GM23338 (cell line): ENCODE measurements around the gene TUBB. TPM values are rescaled to one million over a fixed set of nuclear protein-coding genes. Genes with fewer than 3 reads are reported as not detected.

ENCODE experiments used
- ATAC-seq: fragments of 200-7000 bp; cut with Tn5 transposase; 3 replicates; pipeline ENCODE4 v1.9.1; 2020
- DNase-seq: peaks from one replicate; pipeline ENCODE4 v3.0.0-alpha.2; 2015; ENCODE audit warnings: low spot score
- H2AFZ ChIP-seq: fragments of 200-600 bp; sonication (generic); 2 replicates; pipeline ENCODE4 v1.8.0; 2016; ENCODE audit warnings: antibody characterized with exemption, mild to moderate bottlenecking, moderate library complexity
- H3F3A ChIP-seq: fragments of 200-600 bp; sonication (generic); replicated peaks from 2 replicates; pipeline ENCODE4 v1.8.0; 2017; ENCODE audit warnings: antibody characterized with exemption, mixed run types, low read depth
- H3K27ac ChIP-seq: fragments of 200-600 bp; sonication (generic); 2 replicates; pipeline ENCODE4 v1.6.1; 2016; ENCODE audit warnings: low read depth
- H3K27me3 ChIP-seq: fragments of 200-600 bp; sonication (generic); 2 replicates; pipeline ENCODE4 v1.8.0; 2016; ENCODE audit warnings: mild to moderate bottlenecking, mixed run types, moderate library complexity; ENCODE audit not compliant: insufficient read depth
- H3K36me3 ChIP-seq: fragments of 200-600 bp; sonication (generic); 2 replicates; pipeline ENCODE4 v1.8.0; 2016; ENCODE audit warnings: mild to moderate bottlenecking; ENCODE audit not compliant: insufficient read depth
- H3K4me1 ChIP-seq: fragments of 200-600 bp; sonication (generic); 2 replicates; pipeline ENCODE4 v1.8.0; 2016; ENCODE audit warnings: mild to moderate bottlenecking, moderate library complexity; ENCODE audit not compliant: insufficient read depth
- H3K4me2 ChIP-seq: fragments of 200-600 bp; sonication (generic); 2 replicates; pipeline ENCODE4 v1.7.1; 2017; ENCODE audit warnings: mixed run types
- H3K4me3 ChIP-seq: fragments of 200-600 bp; sonication (generic); 2 replicates; pipeline ENCODE4 v1.6.1; 2016; ENCODE audit warnings: mixed run types
- H3K79me2 ChIP-seq: fragments of 200-600 bp; sonication (generic); replicated peaks from 2 replicates; pipeline ENCODE4 v1.8.0; 2017; ENCODE audit warnings: mild to moderate bottlenecking; ENCODE audit not compliant: insufficient read depth
- H3K9me2 ChIP-seq: fragments of 200-600 bp; sonication (generic); 2 replicates; pipeline ENCODE4 v1.8.0; 2017; ENCODE audit not compliant: insufficient read depth
- H4K20me1 ChIP-seq: fragments of 200-600 bp; sonication (generic); replicated peaks from 2 replicates; pipeline ENCODE4 v1.8.0; 2017; ENCODE audit warnings: mild to moderate bottlenecking; ENCODE audit not compliant: insufficient read depth
- H3K27ac Mint-ChIP-seq: 2 replicates; pipeline ENCODE4 v1.8.0; 2020; ENCODE audit warnings: inconsistent platforms, mild to moderate bottlenecking, moderate library complexity, mixed read lengths
- H3K27me3 Mint-ChIP-seq: 3 replicates; pipeline ENCODE4 v1.8.0; 2022; ENCODE audit warnings: low read depth, mild to moderate bottlenecking, moderate library complexity, mixed read lengths, inconsistent platforms; ENCODE audit not compliant: insufficient read depth, poor library complexity
- H3K36me3 Mint-ChIP-seq: 3 replicates; pipeline ENCODE4 v1.8.0; 2021; ENCODE audit warnings: low read depth, mild to moderate bottlenecking, inconsistent platforms, moderate library complexity, mixed read lengths
- H3K4me1 Mint-ChIP-seq: 3 replicates; pipeline ENCODE4 v1.8.0; 2020; ENCODE audit warnings: mild to moderate bottlenecking, inconsistent platforms, mixed read lengths
- H3K4me3 Mint-ChIP-seq: 3 replicates; pipeline ENCODE4 v1.8.0; 2021; ENCODE audit warnings: moderate library complexity, mild to moderate bottlenecking, inconsistent platforms, mixed read lengths
- H3K9me3 Mint-ChIP-seq: 3 replicates; pipeline ENCODE4 v1.8.0; 2020; ENCODE audit warnings: moderate library complexity, mild to moderate bottlenecking, inconsistent platforms, mixed read lengths
- CREB1 ChIP-seq: fragments of 250-450 bp; sonication (Bioruptor Pico); IDR thresholded peaks from 2 replicates; pipeline ENCODE4 v1.5.0; 2020; ENCODE audit warnings: low read depth, mild to moderate bottlenecking, moderate library complexity
- ETS1 ChIP-seq: IDR thresholded peaks from 2 replicates; pipeline ENCODE4 v1.6.1; 2016; ENCODE audit warnings: antibody characterized with exemption
- STAT1 ChIP-seq: IDR thresholded peaks from one replicate; pipeline ENCODE4 v1.6.1; 2016; ENCODE audit warnings: antibody characterized with exemption; ENCODE audit not compliant: unreplicated experiment
- ZNF114 ChIP-seq: fragments of 250-450 bp; sonication (Bioruptor Pico); IDR thresholded peaks from 2 replicates; pipeline ENCODE4 v1.5.0; 2020; ENCODE audit warnings: mild to moderate bottlenecking, moderate library complexity
- ZNF331 ChIP-seq: fragments of 250-450 bp; sonication (Bioruptor Pico); IDR thresholded peaks from 2 replicates; pipeline ENCODE4 v1.5.0; 2020; ENCODE audit warnings: low read depth, mild to moderate bottlenecking, moderate library complexity
- ZNF462 ChIP-seq: fragments of 250-450 bp; sonication (Bioruptor Pico); IDR thresholded peaks from 2 replicates; pipeline ENCODE4 v1.5.0; 2020; ENCODE audit warnings: mild to moderate bottlenecking, moderate library complexity
- polyA plus RNA-seq: library from polyadenylated mRNA; unstranded; fragments of >200 nt; fragmentation: Nextera tagmentation; extraction: Ambion mirVana; gene quantifications from 2 replicates; pipeline ENCODE4 v1.2.1, GENCODE V29; 2016
- total RNA-seq: library from RNA; depleted of rRNA; stranded (reverse); fragments of >200 nt; shearing (Covaris generic); gene quantifications from 2 replicates; pipeline ENCODE4 v1.2.3, GENCODE V29; 2014
- TF ChIP-seq, protein P1 (sequence below): IDR thresholded peaks from one replicate; pipeline ENCODE4 v1.6.1; 2018; ENCODE audit warnings: antibody characterized with exemption; ENCODE audit not compliant: unreplicated experiment

The TUBB gene
- total and polyA plus RNA-seq, 2 experiments from 2014 or later, result 1,041 to 1,704 TPM

GRCh38 chr6:30684386-30685156, 35.6 kb upstream of the TUBB start (continued):
- TF ChIP-seq, protein P1, sequence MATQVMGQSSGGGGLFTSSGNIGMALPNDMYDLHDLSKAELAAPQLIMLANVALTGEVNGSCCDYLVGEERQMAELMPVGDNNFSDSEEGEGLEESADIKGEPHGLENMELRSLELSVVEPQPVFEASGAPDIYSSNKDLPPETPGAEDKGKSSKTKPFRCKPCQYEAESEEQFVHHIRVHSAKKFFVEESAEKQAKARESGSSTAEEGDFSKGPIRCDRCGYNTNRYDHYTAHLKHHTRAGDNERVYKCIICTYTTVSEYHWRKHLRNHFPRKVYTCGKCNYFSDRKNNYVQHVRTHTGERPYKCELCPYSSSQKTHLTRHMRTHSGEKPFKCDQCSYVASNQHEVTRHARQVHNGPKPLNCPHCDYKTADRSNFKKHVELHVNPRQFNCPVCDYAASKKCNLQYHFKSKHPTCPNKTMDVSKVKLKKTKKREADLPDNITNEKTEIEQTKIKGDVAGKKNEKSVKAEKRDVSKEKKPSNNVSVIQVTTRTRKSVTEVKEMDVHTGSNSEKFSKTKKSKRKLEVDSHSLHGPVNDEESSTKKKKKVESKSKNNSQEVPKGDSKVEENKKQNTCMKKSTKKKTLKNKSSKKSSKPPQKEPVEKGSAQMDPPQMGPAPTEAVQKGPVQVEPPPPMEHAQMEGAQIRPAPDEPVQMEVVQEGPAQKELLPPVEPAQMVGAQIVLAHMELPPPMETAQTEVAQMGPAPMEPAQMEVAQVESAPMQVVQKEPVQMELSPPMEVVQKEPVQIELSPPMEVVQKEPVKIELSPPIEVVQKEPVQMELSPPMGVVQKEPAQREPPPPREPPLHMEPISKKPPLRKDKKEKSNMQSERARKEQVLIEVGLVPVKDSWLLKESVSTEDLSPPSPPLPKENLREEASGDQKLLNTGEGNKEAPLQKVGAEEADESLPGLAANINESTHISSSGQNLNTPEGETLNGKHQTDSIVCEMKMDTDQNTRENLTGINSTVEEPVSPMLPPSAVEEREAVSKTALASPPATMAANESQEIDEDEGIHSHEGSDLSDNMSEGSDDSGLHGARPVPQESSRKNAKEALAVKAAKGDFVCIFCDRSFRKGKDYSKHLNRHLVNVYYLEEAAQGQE, result no peak
- no peak for TF ChIP-seq ETS1

- no peak overlapping the region for H3K27ac Mint-ChIP-seq
- no peak for TF ChIP-seq CREB1 (CRISPR knock-in tag)
- TF ChIP-seq, protein P1, result no peak
- TF ChIP-seq ZNF114, result no peak
- no peak for TF ChIP-seq ZNF331 (CRISPR knock-in tag)
- TF ChIP-seq ZNF462 (CRISPR knock-in tag), result no peak
- TF ChIP-seq STAT1, result no peak
These were observed 34.8 kb upstream of the TUBB start for GRCh38 chr6:30685157-30686008.

More at GRCh38 chr6:30685157-30686008, 34.8 kb upstream of the TUBB start:
- DNase-seq (peak; percentile 48), ATAC-seq (no peak)
- peaks cover 31% of the 10 kb centered on the region for H3K27me3 Mint-ChIP-seq
- H4K20me1 ChIP-seq, result no peaks in the 10 kb centered on the region
- no peak overlapping the region for H2AFZ ChIP-seq
- 0 out of 2 replicates have a peak, but pooled peaks cover 5% of the 10 kb centered on the region for H3K27me3 ChIP-seq
- H3K36me3 ChIP-seq, result no peaks in the 10 kb centered on the region
- H3K4me1 ChIP-seq, result peaks cover 49% of the 10 kb centered on the region
- peak overlapping the region; percentile 81 for H3K4me3 Mint-ChIP-seq
- H3F3A ChIP-seq, result peaks cover 16% of the 10 kb centered on the region
- no peak overlapping the region for H3K27ac ChIP-seq
- H3K4me3 ChIP-seq, result peak overlapping the region; percentile 99
- peak overlapping the region; percentile 98 for H3K4me2 ChIP-seq
- H3K9me2 ChIP-seq, result no peaks in the 10 kb centered on the region
- no peaks in the 10 kb centered on the region; the same call in 2 of the 3 replicates for H3K9me3 Mint-ChIP-seq
- H3K36me3 Mint-ChIP-seq, result peaks cover 19% of the 10 kb centered on the region
- H3K4me1 Mint-ChIP-seq, result peaks cover 69% of the 10 kb centered on the region
- H3K79me2 ChIP-seq, result peaks cover 22% of the 10 kb centered on the region
